Measurements from ENCODE around the gene ASGR1.

Gene ASGR1

GRCh38 chr17:7195971-7196370 lies 16.8 kb upstream of the ASGR1 start:
- Histone ChIP-seq H4K20me1 (ENCODE audit: insufficient read depth, low read length) (no peaks in the 10 kb centered on the region), H3K4me2 (ENCODE audit: low read length) (no peak overlapping the region), H3K27me3 (ENCODE audit: low read depth, low read length) (no peaks in the 10 kb centered on the region), H3K9me3 (ENCODE audit: insufficient read depth, low read length) (no peaks in the 10 kb centered on the region), H3K9ac (ENCODE audit: low read length) (no peak overlapping the region), H3K27ac (ENCODE audit: low read length) (no peak overlapping the region), H3K4me1 (ENCODE audit: low read length) (no peaks in the 10 kb centered on the region), H2AFZ (ENCODE audit: low read depth, low read length) (no peak overlapping the region), H3K4me3 (ENCODE audit: low read length) (no peak overlapping the region), H3K79me2 (ENCODE audit: low read length) (no peaks in the 10 kb centered on the region), H3K36me3 (replicated peaks; ENCODE audit: low read depth, low read length) (no peaks in the 10 kb centered on the region)
- TF ChIP-seq, protein P1, sequence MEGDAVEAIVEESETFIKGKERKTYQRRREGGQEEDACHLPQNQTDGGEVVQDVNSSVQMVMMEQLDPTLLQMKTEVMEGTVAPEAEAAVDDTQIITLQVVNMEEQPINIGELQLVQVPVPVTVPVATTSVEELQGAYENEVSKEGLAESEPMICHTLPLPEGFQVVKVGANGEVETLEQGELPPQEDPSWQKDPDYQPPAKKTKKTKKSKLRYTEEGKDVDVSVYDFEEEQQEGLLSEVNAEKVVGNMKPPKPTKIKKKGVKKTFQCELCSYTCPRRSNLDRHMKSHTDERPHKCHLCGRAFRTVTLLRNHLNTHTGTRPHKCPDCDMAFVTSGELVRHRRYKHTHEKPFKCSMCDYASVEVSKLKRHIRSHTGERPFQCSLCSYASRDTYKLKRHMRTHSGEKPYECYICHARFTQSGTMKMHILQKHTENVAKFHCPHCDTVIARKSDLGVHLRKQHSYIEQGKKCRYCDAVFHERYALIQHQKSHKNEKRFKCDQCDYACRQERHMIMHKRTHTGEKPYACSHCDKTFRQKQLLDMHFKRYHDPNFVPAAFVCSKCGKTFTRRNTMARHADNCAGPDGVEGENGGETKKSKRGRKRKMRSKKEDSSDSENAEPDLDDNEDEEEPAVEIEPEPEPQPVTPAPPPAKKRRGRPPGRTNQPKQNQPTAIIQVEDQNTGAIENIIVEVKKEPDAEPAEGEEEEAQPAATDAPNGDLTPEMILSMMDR (IDR thresholded peaks at IDR 0.05; ENCODE audit: low read depth, low read length): no peak
- no peak for TF ChIP-seq EZH2phosphoT487 (IDR thresholded peaks at IDR 0.05; ENCODE audit: low read depth)

DNA sequence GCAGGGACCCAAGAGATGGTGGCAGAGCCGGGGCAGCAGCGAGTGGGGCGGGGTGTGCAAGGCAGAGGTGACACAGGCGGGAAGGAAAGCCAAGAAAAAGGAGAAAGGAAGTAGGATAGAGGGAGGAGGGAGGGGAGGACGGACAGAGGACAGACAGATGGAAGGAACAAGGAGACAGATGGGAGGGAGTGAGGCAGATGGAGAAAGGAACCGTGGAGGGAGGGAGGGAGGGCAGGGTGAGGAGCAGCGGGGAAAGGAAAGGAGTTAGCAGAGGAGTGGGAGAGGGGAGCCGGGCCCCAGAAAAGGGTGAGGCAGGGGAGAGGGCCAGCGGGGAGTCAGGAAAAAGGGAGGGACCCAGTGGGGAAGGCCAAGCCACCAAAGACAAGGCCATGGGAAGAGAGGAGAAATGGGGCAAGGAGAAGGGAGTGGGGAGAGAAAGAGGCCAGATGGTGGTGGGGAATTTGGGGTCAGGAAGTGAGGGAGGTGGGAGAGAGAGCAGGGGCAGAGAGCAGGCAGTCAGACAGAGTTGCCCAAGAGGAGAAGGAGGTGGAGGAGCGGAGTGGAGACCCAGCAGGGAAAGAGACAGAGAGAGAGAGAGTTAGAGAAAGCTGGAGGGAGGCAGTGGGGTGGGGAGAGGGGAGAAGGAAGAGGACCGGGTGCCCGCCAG lies 13.2 kb upstream of the ASGR1 start:
- Histone ChIP-seq H3K9ac (ENCODE audit: low read length) (no peak overlapping the region), H3K36me3 (replicated peaks; ENCODE audit: low read depth, low read length) (no peaks in the 10 kb centered on the region), H3K4me1 (ENCODE audit: low read length) (peaks cover 6% of the 10 kb centered on the region), H3K79me2 (ENCODE audit: low read length) (no peaks in the 10 kb centered on the region), H2AFZ (ENCODE audit: low read depth, low read length) (no peak overlapping the region), H3K4me3 (ENCODE audit: low read length) (no peak overlapping the region), H4K20me1 (ENCODE audit: insufficient read depth, low read length) (no peaks in the 10 kb centered on the region), H3K27me3 (ENCODE audit: low read depth, low read length) (no peaks in the 10 kb centered on the region), H3K4me2 (ENCODE audit: low read length) (peak overlapping the region; percentile 49; the same call in 1 of the 2 replicates), H3K9me3 (ENCODE audit: insufficient read depth, low read length) (no peaks in the 10 kb centered on the region), H3K27ac (ENCODE audit: low read length) (no peak overlapping the region)
- TF ChIP-seq, protein P1 (IDR thresholded peaks at IDR 0.05; ENCODE audit: low read depth, low read length): no peak
- TF ChIP-seq EZH2phosphoT487 (IDR thresholded peaks at IDR 0.05; ENCODE audit: low read depth): no peak

DNA sequence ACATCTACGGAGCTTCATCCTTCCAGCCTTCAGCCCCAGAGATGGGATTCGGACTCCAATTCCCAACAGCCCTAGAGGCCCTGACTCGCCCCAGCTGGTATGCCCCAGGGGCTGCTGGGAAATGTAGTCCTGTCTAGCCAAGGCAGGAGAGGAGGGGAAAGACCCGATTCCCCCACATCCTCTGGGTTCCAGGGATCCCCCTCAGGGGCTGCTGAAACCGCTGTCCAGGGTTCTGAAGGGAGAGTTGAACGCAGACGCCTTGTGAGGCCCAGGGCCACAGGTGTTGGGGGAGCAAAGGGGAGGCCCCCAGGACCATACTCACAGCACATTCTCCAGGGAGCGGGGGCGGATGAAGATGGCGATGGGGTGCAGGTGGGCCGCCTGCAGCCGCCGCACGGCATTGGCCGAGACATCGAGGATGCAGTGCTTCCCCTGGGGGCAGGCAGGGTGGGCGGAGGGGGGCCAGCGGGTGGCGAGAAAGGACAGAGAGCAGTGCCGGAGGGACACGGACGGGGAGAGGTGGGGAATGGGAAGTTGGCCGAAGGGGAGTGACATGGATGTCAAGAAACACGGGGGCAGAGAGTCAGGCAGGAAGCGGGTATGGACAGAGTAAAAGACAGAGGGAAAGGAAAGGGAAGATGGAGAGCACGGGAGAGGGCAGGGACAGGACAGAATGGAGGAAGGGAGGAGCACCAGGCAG lies 12.6 kb upstream of the ASGR1 start:
- Histone ChIP-seq H3K27ac (ENCODE audit: low read length) (no peak overlapping the region), H2AFZ (ENCODE audit: low read depth, low read length) (no peak overlapping the region), H3K4me1 (ENCODE audit: low read length) (peaks cover 6% of the 10 kb centered on the region), H3K36me3 (replicated peaks; ENCODE audit: low read depth, low read length) (no peaks in the 10 kb centered on the region), H4K20me1 (ENCODE audit: insufficient read depth, low read length) (no peaks in the 10 kb centered on the region), H3K9me3 (ENCODE audit: insufficient read depth, low read length) (no peaks in the 10 kb centered on the region), H3K9ac (ENCODE audit: low read length) (no peak overlapping the region), H3K79me2 (ENCODE audit: low read length) (no peaks in the 10 kb centered on the region), H3K27me3 (ENCODE audit: low read depth, low read length) (no peaks in the 10 kb centered on the region), H3K4me2 (ENCODE audit: low read length) (peak overlapping the region; percentile 49), H3K4me3 (ENCODE audit: low read length) (peak overlapping the region; percentile 49)
- no peak for TF ChIP-seq EZH2phosphoT487 (IDR thresholded peaks at IDR 0.05; ENCODE audit: low read depth)
- TF ChIP-seq, protein P1 (IDR thresholded peaks at IDR 0.05; ENCODE audit: low read depth, low read length): no peak

DNA sequence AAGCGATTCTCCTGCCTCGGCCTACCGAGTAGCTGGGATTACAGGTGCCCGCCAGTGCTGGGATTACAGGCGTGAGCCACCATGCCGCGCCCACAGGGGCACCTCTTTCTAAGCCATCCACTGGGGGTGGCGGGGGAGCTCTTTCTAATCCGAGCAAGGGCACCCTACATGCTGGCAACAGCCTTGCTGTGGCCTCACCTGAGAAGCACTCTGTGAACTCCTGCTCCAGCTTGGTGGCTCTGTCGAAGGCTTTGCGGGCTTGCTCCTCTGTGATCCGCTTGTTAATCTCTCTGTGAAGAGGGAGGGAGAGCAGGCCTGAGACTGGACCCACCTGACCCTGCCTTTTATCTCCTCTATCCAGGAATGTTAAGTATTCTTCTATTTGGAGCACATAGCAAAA lies 11.9 kb upstream of the ASGR1 start:
- Histone ChIP-seq H2AFZ (ENCODE audit: low read depth, low read length) (no peak overlapping the region), H3K36me3 (replicated peaks; ENCODE audit: low read depth, low read length) (no peaks in the 10 kb centered on the region), H3K9ac (ENCODE audit: low read length) (no peak overlapping the region), H3K9me3 (ENCODE audit: insufficient read depth, low read length) (no peaks in the 10 kb centered on the region), H3K4me3 (ENCODE audit: low read length) (no peak overlapping the region), H3K4me2 (ENCODE audit: low read length) (peak overlapping the region; percentile 49; the same call in 1 of the 2 replicates), H3K4me1 (ENCODE audit: low read length) (peaks cover 6% of the 10 kb centered on the region), H3K27me3 (ENCODE audit: low read depth, low read length) (no peaks in the 10 kb centered on the region), H3K79me2 (ENCODE audit: low read length) (no peaks in the 10 kb centered on the region), H4K20me1 (ENCODE audit: insufficient read depth, low read length) (no peaks in the 10 kb centered on the region), H3K27ac (ENCODE audit: low read length) (no peak overlapping the region)
- TF ChIP-seq, protein P1 (IDR thresholded peaks at IDR 0.05; ENCODE audit: low read depth, low read length): no peak
- no peak for TF ChIP-seq EZH2phosphoT487 (IDR thresholded peaks at IDR 0.05; ENCODE audit: low read depth)
